Mesenchymal stem cell (in vitro differentiated cells and primary cell): ENCODE results near the gene FAM174B.

Experiments used
- DNase-seq: peaks from one replicate; pipeline ENCODE4 v3.0.0-alpha.2; 2013
- H2AFZ ChIP-seq: one replicate; pipeline ENCODE4 v1.6.1; 2013; ENCODE audit warnings: low read depth, mild to moderate bottlenecking, control low read depth, inconsistent platforms, low read length, moderate library complexity
- H2AK5ac ChIP-seq: 2 replicates; pipeline ENCODE4 v1.6.1; 2013; ENCODE audit warnings: low read length, moderate library complexity, mild to moderate bottlenecking, inconsistent platforms; ENCODE audit not compliant: severe bottlenecking
- H2BK120ac ChIP-seq: one replicate; pipeline ENCODE4 v1.6.1; 2013; ENCODE audit warnings: low read depth, mild to moderate bottlenecking, inconsistent platforms, low read length, moderate library complexity
- H2BK12ac ChIP-seq, 2 experiments: one replicate each; pipeline ENCODE4 v1.6.1; 2013; ENCODE audit warnings: inconsistent platforms in 2 of 2, low read length in 2 of 2, mild to moderate bottlenecking in 2 of 2, moderate library complexity in 2 of 2, control low read depth in 1 of 2
- H2BK15ac ChIP-seq: one replicate; pipeline ENCODE4 v1.6.1; 2013; ENCODE audit warnings: mild to moderate bottlenecking, low read depth, inconsistent platforms; ENCODE audit not compliant: poor library complexity, severe bottlenecking
- H2BK5ac ChIP-seq: 2 replicates; pipeline ENCODE4 v1.6.1; 2013; ENCODE audit warnings: low read depth, mild to moderate bottlenecking, low read length, control low read depth, inconsistent platforms; ENCODE audit not compliant: poor library complexity, severe bottlenecking
- H3K14ac ChIP-seq, 2 experiments: one replicate each; pipeline ENCODE4 v1.6.1; 2013; ENCODE audit warnings: inconsistent platforms in 2 of 2, low read length in 2 of 2, control low read depth in 1 of 2, mild to moderate bottlenecking in 1 of 2, moderate library complexity in 1 of 2
- H3K18ac ChIP-seq, 2 experiments: one replicate each; pipeline ENCODE4 v1.6.1; 2013; ENCODE audit warnings: inconsistent platforms in 2 of 2, low read length in 2 of 2, control low read depth in 1 of 2, low read depth in 1 of 2, mild to moderate bottlenecking in 1 of 2
- H3K23ac ChIP-seq, 2 experiments: one replicate each; pipeline ENCODE4 v1.6.1; 2013; ENCODE audit warnings: inconsistent platforms in 2 of 2, low read length in 2 of 2, mild to moderate bottlenecking in 2 of 2, moderate library complexity in 2 of 2, control low read depth in 1 of 2
- H3K27ac ChIP-seq: 2 replicates; pipeline ENCODE4 v1.5.1; 2013; ENCODE audit warnings: mild to moderate bottlenecking, moderate library complexity, low read length, control low read depth, inconsistent platforms; ENCODE audit not compliant: poor library complexity, severe bottlenecking
- H3K27me3 ChIP-seq, 2 experiments: 2 replicates each; pipeline versions ENCODE4 v1.6.1 to v1.7.0; 2013; ENCODE audit warnings: low read length in 2 of 2, mild to moderate bottlenecking in 2 of 2, moderate library complexity in 2 of 2, control low read depth in 1 of 2, inconsistent platforms in 1 of 2; ENCODE audit not compliant: control insufficient read depth in 1 of 2, insufficient read depth in 1 of 2
- H3K36me3 ChIP-seq, 2 experiments: 2 replicates each; pipeline versions ENCODE4 v1.6.1 to v1.7.0; 2013; ENCODE audit warnings: low read length in 2 of 2, control low read depth in 1 of 2, inconsistent platforms in 1 of 2, low read depth in 1 of 2, mild to moderate bottlenecking in 1 of 2; ENCODE audit not compliant: insufficient read depth in 2 of 2, control insufficient read depth in 1 of 2
- H3K4ac ChIP-seq, 2 experiments: one replicate each; pipeline ENCODE4 v1.6.1; 2013; ENCODE audit warnings: inconsistent platforms in 2 of 2, low read length in 2 of 2, mild to moderate bottlenecking in 2 of 2, moderate library complexity in 2 of 2, control low read depth in 1 of 2, low read depth in 1 of 2
- H3K4me1 ChIP-seq: 2 replicates; pipeline ENCODE4 v1.6.1; 2013; ENCODE audit warnings: low read depth, low read length, control low read depth; ENCODE audit not compliant: control insufficient read depth, insufficient read depth
- H3K4me2 ChIP-seq: 2 replicates; pipeline ENCODE4 v1.6.1; 2013; ENCODE audit warnings: low read length, mild to moderate bottlenecking, inconsistent platforms; ENCODE audit not compliant: poor library complexity, severe bottlenecking
- H3K4me3 ChIP-seq, 2 experiments: 2 replicates each; pipeline versions ENCODE4 v1.5.1 to v1.7.0; 2013; ENCODE audit warnings: low read length in 2 of 2, mild to moderate bottlenecking in 2 of 2, control low read depth in 1 of 2, low read depth in 1 of 2; ENCODE audit not compliant: insufficient read depth in 1 of 2
- H3K79me1 ChIP-seq: replicated peaks from 2 replicates; pipeline ENCODE4 v1.6.1; 2013; ENCODE audit warnings: mild to moderate bottlenecking, control low read depth, low read length, inconsistent platforms; ENCODE audit not compliant: poor library complexity, severe bottlenecking
- H3K9ac ChIP-seq: 2 replicates; pipeline ENCODE4 v1.7.0; 2013; ENCODE audit warnings: mild to moderate bottlenecking, low read length, moderate library complexity
- H3K9me3 ChIP-seq: 2 replicates; pipeline ENCODE4 v1.7.0; 2013; ENCODE audit warnings: mild to moderate bottlenecking, low read length; ENCODE audit not compliant: control insufficient read depth
- H4K8ac ChIP-seq: one replicate; pipeline ENCODE4 v1.6.1; 2013; ENCODE audit warnings: inconsistent platforms, mild to moderate bottlenecking, low read length, moderate library complexity
- H4K91ac ChIP-seq: one replicate; pipeline ENCODE4 v1.6.1; 2013; ENCODE audit warnings: mild to moderate bottlenecking, low read length, inconsistent platforms
- WGBS: methylation state at CpG from one replicate; pipeline ENCODE4 v1.1.7; 2013; ENCODE audit warnings: mixed read lengths; 5-methylcytosine and 5-hydroxymethylcytosine counted together

Gene FAM174B

GRCh38 chr15:92583096-92584034, 72.2 kb downstream of the FAM174B start:
- no peak overlapping the region for H2BK120ac ChIP-seq
- H2BK15ac ChIP-seq = no peak overlapping the region
- H3K4me1 ChIP-seq = peaks cover 1% of the 10 kb centered on the region
- H2AK5ac ChIP-seq = no peak overlapping the region
- H3K18ac ChIP-seq = no peak overlapping the region
- no peaks in the 10 kb centered on the region for H3K79me1 ChIP-seq
- WGBS = 78% methylated on average over 19 of the region's 19 CpGs
- no peaks in the 10 kb centered on the region for H3K36me3 ChIP-seq
- H3K4ac ChIP-seq = no peak overlapping the region
- H3K4me2 ChIP-seq = no peak overlapping the region
- H2AFZ ChIP-seq = no peak overlapping the region
- H3K9ac ChIP-seq = no peak overlapping the region
- peaks cover 0 to 27% of the 10 kb centered on the region in 2 experiments for H3K27me3 ChIP-seq
- no peak overlapping the region for H3K4me3 ChIP-seq
- no peak overlapping the region for H2BK5ac ChIP-seq
- DNase-seq = no peak
- no peak overlapping the region for H3K27ac ChIP-seq
- no peak overlapping the region for H4K8ac ChIP-seq
- no peak overlapping the region for H3K23ac ChIP-seq
- H4K91ac ChIP-seq = no peak overlapping the region
- H2BK12ac ChIP-seq = no peak overlapping the region
- H3K9me3 ChIP-seq = no peaks in the 10 kb centered on the region
- no peak overlapping the region for H3K14ac ChIP-seq

GRCh38 chr15:92582206-92582605, 73.4 kb downstream of the FAM174B start:
- no peak overlapping the region for H3K18ac ChIP-seq
- no peak overlapping the region for H3K4ac ChIP-seq
- no peaks in the 10 kb centered on the region for H3K9me3 ChIP-seq
- no peak overlapping the region for H3K14ac ChIP-seq
- H3K9ac ChIP-seq = no peak overlapping the region
- no peak for DNase-seq
- H3K36me3 ChIP-seq = no peaks in the 10 kb centered on the region
- 73% methylated on average over 6 of the region's 6 CpGs for WGBS
- H3K27ac ChIP-seq = no peak overlapping the region
- no peak overlapping the region for H2AK5ac ChIP-seq
- no peak overlapping the region for H4K91ac ChIP-seq
- no peak overlapping the region for H2BK15ac ChIP-seq
- H2BK5ac ChIP-seq = no peak overlapping the region
- H2AFZ ChIP-seq = no peak overlapping the region
- no peak overlapping the region for H3K23ac ChIP-seq
- no peak overlapping the region for H4K8ac ChIP-seq
- H3K27me3 ChIP-seq = peaks cover 0 to 23% of the 10 kb centered on the region in 2 experiments
- no peak overlapping the region for H3K4me2 ChIP-seq
- peaks cover 1% of the 10 kb centered on the region for H3K4me1 ChIP-seq
- H2BK120ac ChIP-seq = no peak overlapping the region
- H2BK12ac ChIP-seq = no peak overlapping the region
- H3K79me1 ChIP-seq = no peaks in the 10 kb centered on the region
- no peak overlapping the region for H3K4me3 ChIP-seq

- Histone ChIP-seq H4K8ac (no peak overlapping the region), H3K4me3 (no peak overlapping the region), H3K36me3 (no peaks in the 10 kb centered on the region), H3K4me2 (no peak overlapping the region), H2AK5ac (no peak overlapping the region), H2BK5ac (no peak overlapping the region), H3K9me3 (no peaks in the 10 kb centered on the region), H2BK120ac (no peak overlapping the region), H2AFZ (no peak overlapping the region), H3K9ac (no peak overlapping the region), H3K27me3 (peaks cover 0 to 13% of the 10 kb centered on the region in 2 experiments), H3K79me1 (no peaks in the 10 kb centered on the region), H2BK15ac (no peak overlapping the region), H3K4ac (no peak overlapping the region), H3K23ac (no peak overlapping the region), H4K91ac (no peak overlapping the region), H3K18ac (no peak overlapping the region), H3K27ac (no peak overlapping the region), H3K14ac (peak overlapping the region in 1 of 2 experiments; percentile 21), H2BK12ac (no peak overlapping the region), H3K4me1 (peaks cover 1% of the 10 kb centered on the region)
- no peak for DNase-seq
- WGBS = 82% methylated on average over 7 of the region's 7 CpGs
These were observed 74.6 kb downstream of the FAM174B start for GRCh38 chr15:92580933-92581445.

GRCh38 chr15:92580521-92580920, 75.1 kb downstream of the FAM174B start:
- no peak overlapping the region for H3K4me2 ChIP-seq
- no peak overlapping the region for H2AFZ ChIP-seq
- H3K9ac ChIP-seq = no peak overlapping the region
- no peak overlapping the region for H3K4ac ChIP-seq
- H3K14ac ChIP-seq = peak overlapping the region in 1 of 2 experiments; percentile 21
- no peak overlapping the region for H3K18ac ChIP-seq
- WGBS = 89% methylated on average over 12 of the region's 12 CpGs
- peaks cover 1% of the 10 kb centered on the region for H3K4me1 ChIP-seq
- H2AK5ac ChIP-seq = no peak overlapping the region
- H4K8ac ChIP-seq = no peak overlapping the region
- DNase-seq = no peak
- no peak overlapping the region for H2BK15ac ChIP-seq
- H3K36me3 ChIP-seq = no peaks in the 10 kb centered on the region
- H4K91ac ChIP-seq = no peak overlapping the region
- H2BK5ac ChIP-seq = no peak overlapping the region
- H3K27ac ChIP-seq = no peak overlapping the region
- no peaks in the 10 kb centered on the region for H3K79me1 ChIP-seq
- no peak overlapping the region for H3K4me3 ChIP-seq
- H3K27me3 ChIP-seq = peaks cover 0 to 13% of the 10 kb centered on the region in 2 experiments
- no peak overlapping the region for H3K23ac ChIP-seq
- no peak overlapping the region for H2BK120ac ChIP-seq
- no peak overlapping the region for H2BK12ac ChIP-seq
- no peaks in the 10 kb centered on the region for H3K9me3 ChIP-seq
